HG02588 (cell line): ENCODE results near the gene OAS3.
"Not testable (repeated sequence)": the region's sequence is repeated elsewhere in the genome, so short reads cannot be mapped to it uniquely, and the experiment has no call there.

Experiments
- ATAC-seq: cut with Tn5 transposase; IDR thresholded peaks from one replicate; pipeline ENCODE4 v1.9.1; 2021; ENCODE audit warnings: mild to moderate bottlenecking, moderate library complexity; ENCODE audit not compliant: unreplicated experiment

OAS3 gene

GRCh38 chr12:112957125-112957524, 18.9 kb downstream of the OAS3 start:
- not testable (repeated sequence) for ATAC-seq

GRCh38 chr12:112961074-112961473, 22.8 kb downstream of the OAS3 start:
- no peak for ATAC-seq

- ATAC-seq: no peak
Measured at GRCh38 chr12:112961536-112961935, 23.3 kb downstream of the OAS3 start.

DNA sequence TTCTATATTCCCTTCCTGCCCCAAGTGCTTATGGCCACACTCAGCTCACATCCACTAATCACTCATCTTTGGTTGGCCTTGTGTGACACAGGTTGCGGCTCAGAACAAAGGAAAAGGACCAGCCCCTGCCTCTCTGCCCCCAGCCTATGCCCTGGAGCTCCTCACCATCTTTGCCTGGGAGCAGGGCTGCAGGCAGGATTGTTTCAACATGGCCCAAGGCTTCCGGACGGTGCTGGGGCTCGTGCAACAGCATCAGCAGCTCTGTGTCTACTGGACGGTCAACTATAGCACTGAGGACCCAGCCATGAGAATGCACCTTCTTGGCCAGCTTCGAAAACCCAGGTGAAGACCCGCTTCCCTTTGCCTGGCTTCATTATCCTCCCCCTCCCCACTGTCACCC, 24.3 kb downstream of the OAS3 start:
- no peak for ATAC-seq

- no peak for ATAC-seq
Measured at GRCh38 chr12:112963227-112963861, 25.1 kb downstream of the OAS3 start.

- ATAC-seq: no peak
Measured at GRCh38 chr12:112964067-112964670, 25.9 kb downstream of the OAS3 start.

GRCh38 chr12:112964915-112965314, 26.6 kb downstream of the OAS3 start:
- ATAC-seq: no peak

DNA sequence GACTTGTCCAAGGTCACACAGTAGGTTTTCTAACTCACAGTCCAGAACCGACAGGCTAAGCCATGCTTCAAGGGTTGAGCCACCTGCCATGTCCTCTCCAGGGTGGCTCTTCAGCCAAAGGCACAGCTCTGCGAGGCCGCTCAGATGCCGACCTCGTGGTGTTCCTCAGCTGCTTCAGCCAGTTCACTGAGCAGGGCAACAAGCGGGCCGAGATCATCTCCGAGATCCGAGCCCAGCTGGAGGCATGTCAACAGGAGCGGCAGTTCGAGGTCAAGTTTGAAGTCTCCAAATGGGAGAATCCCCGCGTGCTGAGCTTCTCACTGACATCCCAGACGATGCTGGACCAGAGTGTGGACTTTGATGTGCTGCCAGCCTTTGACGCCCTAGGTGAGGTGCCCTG, 27.4 kb downstream of the OAS3 start:
- ATAC-seq: no peak

DNA sequence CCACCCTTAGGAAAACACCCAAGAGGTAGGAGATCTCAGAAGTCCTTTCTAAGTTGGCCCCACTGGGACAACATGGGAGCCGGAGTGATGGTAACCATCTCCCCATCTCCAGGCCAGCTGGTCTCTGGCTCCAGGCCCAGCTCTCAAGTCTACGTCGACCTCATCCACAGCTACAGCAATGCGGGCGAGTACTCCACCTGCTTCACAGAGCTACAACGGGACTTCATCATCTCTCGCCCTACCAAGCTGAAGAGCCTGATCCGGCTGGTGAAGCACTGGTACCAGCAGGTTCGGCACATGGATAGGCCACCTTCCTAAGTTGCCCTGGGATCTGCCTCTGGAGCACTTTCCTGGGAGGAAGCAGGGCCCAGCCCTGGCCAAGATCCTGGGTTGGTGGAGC, 29.0 kb downstream of the OAS3 start:
- no peak for ATAC-seq

DNA sequence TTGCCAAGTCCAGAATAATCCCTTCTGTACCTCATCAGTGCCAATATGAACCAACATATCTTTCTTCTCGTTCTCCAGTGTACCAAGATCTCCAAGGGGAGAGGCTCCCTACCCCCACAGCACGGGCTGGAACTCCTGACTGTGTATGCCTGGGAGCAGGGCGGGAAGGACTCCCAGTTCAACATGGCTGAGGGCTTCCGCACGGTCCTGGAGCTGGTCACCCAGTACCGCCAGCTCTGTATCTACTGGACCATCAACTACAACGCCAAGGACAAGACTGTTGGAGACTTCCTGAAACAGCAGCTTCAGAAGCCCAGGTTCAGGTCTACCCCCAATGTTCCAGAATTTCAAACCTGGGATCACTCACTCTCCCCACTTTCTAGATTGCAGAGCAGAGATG, 29.6 kb downstream of the OAS3 start:
- ATAC-seq: no peak

GRCh38 chr12:112969547-112970306, 31.5 kb downstream of the OAS3 start:
- ATAC-seq: no peak

- no peak for ATAC-seq
Measured at GRCh38 chr12:112970391-112970790, 32.1 kb downstream of the OAS3 start.

- ATAC-seq: no peak
Measured at GRCh38 chr12:112971248-112971647, 33.0 kb downstream of the OAS3 start.

GRCh38 chr12:112973011-112973735, 34.9 kb downstream of the OAS3 start:
- no peak for ATAC-seq

DNA sequence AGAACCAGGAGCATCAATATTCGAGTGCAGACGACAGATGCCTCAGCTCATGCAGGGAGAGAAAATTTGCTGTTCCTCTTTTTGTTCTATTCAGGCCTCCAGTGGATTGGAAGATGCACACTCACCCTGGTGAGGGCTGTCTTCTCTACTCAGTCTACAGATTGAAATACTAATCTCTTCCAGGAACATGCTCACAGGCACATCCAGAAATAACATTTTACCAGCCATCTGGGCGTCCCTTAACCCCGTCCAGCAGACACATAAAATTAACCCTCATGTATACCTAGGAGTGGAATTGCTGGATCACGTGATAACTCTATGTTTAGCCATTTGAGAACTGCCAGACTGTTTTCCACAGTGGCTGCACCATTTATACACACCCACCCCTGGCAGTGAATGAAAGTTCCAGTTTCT, 35.6 kb downstream of the OAS3 start:
- ATAC-seq: no peak

DNA sequence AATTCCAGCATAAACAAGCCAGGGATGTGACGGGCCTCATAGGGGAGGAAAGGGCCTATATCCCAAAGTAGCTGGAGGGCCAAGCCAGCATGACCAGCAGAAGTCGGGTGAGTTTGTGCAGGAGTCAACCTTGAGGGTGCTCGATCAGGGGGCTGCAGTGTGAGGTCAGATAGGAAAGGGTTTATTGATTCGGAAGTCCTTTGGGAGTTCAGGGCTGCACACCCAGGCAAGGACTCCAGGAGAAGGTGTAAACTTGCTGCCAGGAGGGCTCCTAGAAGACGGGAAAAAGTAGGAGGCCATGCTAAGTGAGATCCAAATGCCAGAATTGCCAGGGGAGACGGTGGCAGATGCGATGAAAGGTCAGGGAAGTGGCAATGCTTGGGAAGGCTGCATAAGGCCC, 36.6 kb downstream of the OAS3 start:
- ATAC-seq: no peak

DNA sequence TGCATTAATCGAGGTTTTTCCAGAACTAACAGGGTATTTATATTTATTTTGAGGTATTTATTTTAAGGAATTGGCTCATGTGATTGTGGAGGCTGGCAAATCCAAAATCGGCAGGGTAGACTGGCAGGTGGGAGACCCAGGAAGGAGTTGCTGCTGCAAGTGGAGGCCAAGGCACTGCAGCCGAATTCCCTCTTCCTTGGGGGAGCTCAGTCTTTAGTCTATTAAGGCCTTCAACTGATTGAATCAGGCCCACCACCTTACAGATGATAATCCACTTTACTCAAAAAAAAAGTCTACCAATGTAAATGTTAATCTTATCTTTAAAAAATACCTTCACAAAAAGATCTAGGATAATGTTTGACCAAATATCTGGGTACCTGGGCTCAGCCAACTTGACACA, 38.9 kb downstream of the OAS3 start:
- ATAC-seq: no peak

GRCh38 chr12:112977641-112978040, 39.4 kb downstream of the OAS3 start:
- peak; percentile 2 for ATAC-seq

GRCh38 chr12:112978163-112979040, 40.1 kb downstream of the OAS3 start, which contains the start of gene OAS2:
Gene OAS2 (plus strand): TSS chr12:112978519. CDS start chr12:112978609, 90 bp downstream.
- ATAC-seq: peak; percentile 86

- ATAC-seq: peak; percentile 33
Measured at GRCh38 chr12:112979041-112979680, 40.9 kb downstream of the OAS3 start.
